ENCODE measurements around the gene LRRC27. TPM values are rescaled to one million over a fixed set of nuclear protein-coding genes. Genes with fewer than 3 reads are reported as not detected.

The LRRC27 gene
- total and polyA plus RNA-seq, 2 donors (not counting 1 experiment from before 2014, with no cell fraction given) = 4.1 to 11.7 TPM

GRCh38 chr10:132390170-132390920, 58.4 kb downstream of the LRRC27 start:
- TF ChIP-seq EZH2 (IDR thresholded peaks at IDR 0.05; ENCODE audit: low read length, missing control alignments) (no peak), CTCF (conservative IDR thresholded peaks at IDR 0.05 in 1 of 2, IDR thresholded peaks at IDR 0.05 in 1 of 2; ENCODE audit: low read depth in 1 of 2, low read length in 2 of 2) (no peak)
- H3K4me1 ChIP-seq (ENCODE audit: control insufficient read depth, extremely low read depth, insufficient read depth, low read length) = no peaks in the 10 kb centered on the region
- no peaks in the 10 kb centered on the region for H3K36me3 ChIP-seq (ENCODE audit: control insufficient read depth, insufficient read depth, low read length)
- no peak overlapping the region for H2AFZ ChIP-seq (ENCODE audit: low read length)
- no peaks in the 10 kb centered on the region for H3K79me2 ChIP-seq (ENCODE audit: control insufficient read depth, insufficient read depth, low read length)
- H3K4me3 ChIP-seq (replicated peaks in 1 of 4; ENCODE audit: control extremely low read depth in 1 of 4, insufficient read depth in 1 of 4, low read depth in 3 of 4, low read length in 4 of 4) = no peak overlapping the region
- H3K27me3 ChIP-seq (ENCODE audit: control insufficient read depth, insufficient read depth, low read length) = no peaks in the 10 kb centered on the region
- no peaks in the 10 kb centered on the region for H4K20me1 ChIP-seq (ENCODE audit: control insufficient read depth, extremely low read depth, insufficient read depth, low read length)
- no peak overlapping the region for H3K9ac ChIP-seq (ENCODE audit: insufficient read depth, low read length)
- no peak overlapping the region for H3K27ac ChIP-seq (ENCODE audit: insufficient read depth, low read length)
- H3K4me2 ChIP-seq (ENCODE audit: extremely low read depth, insufficient read depth, low read length) = no peak overlapping the region
- peak in 1 of 2 donors; percentile 68 for DNase-seq (ENCODE audit: low read depth in 2 of 2)
- H3K9me3 ChIP-seq (ENCODE audit: control insufficient read depth, insufficient read depth, low read depth, low read length) = no peaks in the 10 kb centered on the region

- H3K4me3 ChIP-seq (replicated peaks in 1 of 4; ENCODE audit: control extremely low read depth in 1 of 4, insufficient read depth in 1 of 4, low read depth in 3 of 4, low read length in 4 of 4) = no peak overlapping the region
- H3K27me3 ChIP-seq (ENCODE audit: control insufficient read depth, insufficient read depth, low read length) = no peaks in the 10 kb centered on the region
- no peak for DNase-seq (ENCODE audit: low read depth in 2 of 2)
- no peak overlapping the region for H2AFZ ChIP-seq (ENCODE audit: low read length)
- no peak overlapping the region for H3K4me2 ChIP-seq (ENCODE audit: extremely low read depth, insufficient read depth, low read length)
- H3K9me3 ChIP-seq (ENCODE audit: control insufficient read depth, insufficient read depth, low read depth, low read length) = no peaks in the 10 kb centered on the region
- no peak overlapping the region for H3K9ac ChIP-seq (ENCODE audit: insufficient read depth, low read length)
- TF ChIP-seq EZH2 (IDR thresholded peaks at IDR 0.05; ENCODE audit: low read length, missing control alignments) (no peak), CTCF (conservative IDR thresholded peaks at IDR 0.05 in 1 of 2, IDR thresholded peaks at IDR 0.05 in 1 of 2; ENCODE audit: low read depth in 1 of 2, low read length in 2 of 2) (no peak)
- H3K27ac ChIP-seq (ENCODE audit: insufficient read depth, low read length) = no peak overlapping the region
- H3K36me3 ChIP-seq (ENCODE audit: control insufficient read depth, insufficient read depth, low read length) = no peaks in the 10 kb centered on the region
- H3K79me2 ChIP-seq (ENCODE audit: control insufficient read depth, insufficient read depth, low read length) = no peaks in the 10 kb centered on the region
- no peaks in the 10 kb centered on the region for H4K20me1 ChIP-seq (ENCODE audit: control insufficient read depth, extremely low read depth, insufficient read depth, low read length)
- H3K4me1 ChIP-seq (ENCODE audit: control insufficient read depth, extremely low read depth, insufficient read depth, low read length) = no peaks in the 10 kb centered on the region
Observed at GRCh38 chr10:132390921-132391675, 59.1 kb downstream of the LRRC27 start.

GRCh38 chr10:132391676-132392020, 59.7 kb downstream of the LRRC27 start:
- Histone ChIP-seq H2AFZ (ENCODE audit: low read length) (no peak overlapping the region), H3K9ac (ENCODE audit: insufficient read depth, low read length) (no peak overlapping the region), H3K27me3 (ENCODE audit: control insufficient read depth, insufficient read depth, low read length) (no peaks in the 10 kb centered on the region), H3K36me3 (ENCODE audit: control insufficient read depth, insufficient read depth, low read length) (no peaks in the 10 kb centered on the region), H3K4me2 (ENCODE audit: extremely low read depth, insufficient read depth, low read length) (no peak overlapping the region), H3K79me2 (ENCODE audit: control insufficient read depth, insufficient read depth, low read length) (no peaks in the 10 kb centered on the region), H4K20me1 (ENCODE audit: control insufficient read depth, extremely low read depth, insufficient read depth, low read length) (no peaks in the 10 kb centered on the region), H3K27ac (ENCODE audit: insufficient read depth, low read length) (no peak overlapping the region), H3K4me3 (replicated peaks in 1 of 4; ENCODE audit: control extremely low read depth in 1 of 4, insufficient read depth in 1 of 4, low read depth in 3 of 4, low read length in 4 of 4) (no peak overlapping the region), H3K4me1 (ENCODE audit: control insufficient read depth, extremely low read depth, insufficient read depth, low read length) (no peaks in the 10 kb centered on the region), H3K9me3 (ENCODE audit: control insufficient read depth, insufficient read depth, low read depth, low read length) (no peaks in the 10 kb centered on the region)
- TF ChIP-seq EZH2 (IDR thresholded peaks at IDR 0.05; ENCODE audit: low read length, missing control alignments) = no peak
- TF ChIP-seq CTCF (conservative IDR thresholded peaks at IDR 0.05 in 1 of 2, IDR thresholded peaks at IDR 0.05 in 1 of 2; ENCODE audit: low read depth in 1 of 2, low read length in 2 of 2) = no peak
- DNase-seq (ENCODE audit: low read depth in 2 of 2) = no peak
